HCT116 (cell line): Measurements from ENCODE around the gene ZNF490. TPM values are rescaled to one million over a fixed set of nuclear protein-coding genes. Genes with fewer than 3 reads are reported as not detected.

Experiments
- ATAC-seq: fragments of 200-7000 bp; cut with Tn5 transposase; 2 replicates; pipeline ENCODE4 v1.9.1; 2020; ENCODE audit warnings: mild to moderate bottlenecking, moderate library complexity
- BruUV-seq: library from RNA; stranded (reverse); fragments of 400-500 nt; replicated peaks from 2 replicates; lab custom pipeline; 2021; lab: Mats Ljungman, UMichigan
- CTCF ChIA-PET: fragments of 300-600 bp; sonication (Branson Sonifier 250); formaldehyde crosslinking; loops from one replicate; lab custom pipeline; 2021; ENCODE audit warnings: antibody characterized with exemption; lab: Charles Lee
- POLR2A ChIA-PET: fragments of 300-600, 350-600 bp; sonication (Branson Sonifier 250); formaldehyde crosslinking; loops from one replicate; lab custom pipeline; 2021; ENCODE audit warnings: antibody characterized with exemption; lab: Charles Lee
- RAD21 ChIA-PET, 2 experiments: fragments of 300-600 bp; sonication (Branson Sonifier 250); formaldehyde crosslinking; loops; one replicate each; lab custom pipeline; 2023; ENCODE audit warnings: low total read pairs in 2 of 2; ENCODE audit not compliant: uncharacterized antibody in 2 of 2, unreplicated experiment in 2 of 2, low non-redundant PET in 1 of 2; lab: Charles Lee
- DNase-seq: peaks from one replicate; pipeline ENCODE4 v3.0.0-alpha.2; 2010; ENCODE audit warnings: low read depth, low spot score
- H2AFZ ChIP-seq: fragments of 200-600 bp; shearing (Covaris generic), sonication (generic); 2 replicates; pipeline ENCODE4 v1.6.1; 2017; ENCODE audit warnings: low read depth, mixed run types, mixed read lengths, antibody characterized with exemption, low read length; ENCODE audit not compliant: poor library complexity, severe bottlenecking
- H3K27ac ChIP-seq: 2 replicates; pipeline ENCODE4 v1.5.1; 2012; ENCODE audit warnings: low read depth, low read length
- H3K27me3 ChIP-seq: fragments of 200-600 bp; sonication (generic); 2 replicates; pipeline ENCODE4 v1.6.1; 2016; ENCODE audit warnings: mixed run types, low read length, mixed read lengths; ENCODE audit not compliant: insufficient read depth
- H3K36me3 ChIP-seq, 2 experiments: fragments of 200-500 bp in 1 of 2; fragments of 200-600 bp in 1 of 2; sonication (Bioruptor generic) in 1 of 2; sonication (generic) in 1 of 2; 2 replicates each; pipeline versions ENCODE4 v1.5.1 to v1.6.1; 2014 to 2016; ENCODE audit warnings: low read length in 2 of 2, inconsistent platforms in 1 of 2, mixed read lengths in 1 of 2, mixed run types in 1 of 2; ENCODE audit not compliant: insufficient read depth in 2 of 2, control insufficient read depth in 1 of 2
- H3K4me1 ChIP-seq, 2 experiments: fragments of 200-600 bp in 1 of 2; sonication (generic) in 1 of 2; 2 replicates each; pipeline versions ENCODE4 v1.5.1 to v1.6.1; 2012 to 2017; ENCODE audit warnings: low read length in 2 of 2, inconsistent platforms in 1 of 2, mild to moderate bottlenecking in 1 of 2, mixed read lengths in 1 of 2, mixed run types in 1 of 2, moderate library complexity in 1 of 2; ENCODE audit not compliant: insufficient read depth in 2 of 2, control insufficient read depth in 1 of 2
- H3K4me2 ChIP-seq: fragments of 200-600 bp; sonication (generic); 2 replicates; pipeline ENCODE4 v1.6.1; 2017; ENCODE audit warnings: mixed run types, low read length, mixed read lengths
- H3K4me3 ChIP-seq, 2 experiments: fragments of 200-600 bp in 1 of 2; sonication (generic) in 1 of 2; replicated peaks in 1 of 2; 2 replicates each; pipeline ENCODE4 v1.5.1; 2011 to 2016; ENCODE audit warnings: low read length in 2 of 2, control low read depth in 1 of 2, low read depth in 1 of 2, mild to moderate bottlenecking in 1 of 2, mixed read lengths in 1 of 2, mixed run types in 1 of 2
- H3K79me2 ChIP-seq: fragments of 200-600 bp; sonication (generic); 2 replicates; pipeline ENCODE4 v1.6.1; 2017; ENCODE audit warnings: mild to moderate bottlenecking, mixed run types, low read length, moderate library complexity, mixed read lengths; ENCODE audit not compliant: insufficient read depth
- H3K9ac ChIP-seq: fragments of 200-600 bp; sonication (generic); 2 replicates; pipeline ENCODE4 v1.6.1; 2016; ENCODE audit warnings: low read length, mixed read lengths
- H3K9me2 ChIP-seq: fragments of 200-600 bp; sonication (generic), shearing (Covaris generic); 2 replicates; pipeline ENCODE4 v1.6.1; 2017; ENCODE audit warnings: mixed run types, mild to moderate bottlenecking, moderate library complexity; ENCODE audit not compliant: insufficient read depth
- H3K9me3 ChIP-seq, 2 experiments: fragments of 200-500 bp in 1 of 2; fragments of 200-600 bp in 1 of 2; sonication (Bioruptor generic) in 1 of 2; sonication (generic) in 1 of 2; 2 replicates each; pipeline ENCODE4 v1.6.1; 2014 to 2017; ENCODE audit warnings: low read length in 2 of 2, mixed read lengths in 2 of 2, inconsistent platforms in 1 of 2, low read depth in 1 of 2, mild to moderate bottlenecking in 1 of 2, mixed run types in 1 of 2, moderate library complexity in 1 of 2; ENCODE audit not compliant: control insufficient read depth in 1 of 2, insufficient read depth in 1 of 2
- H4K20me1 ChIP-seq: fragments of 200-600 bp; sonication (generic), shearing (Covaris generic); 2 replicates; pipeline ENCODE4 v1.6.1; 2017; ENCODE audit warnings: mixed run types, mild to moderate bottlenecking, moderate library complexity; ENCODE audit not compliant: insufficient read depth
- CBX3 ChIP-seq: IDR thresholded peaks from 2 replicates; pipeline ENCODE4 v1.6.1; 2012; ENCODE audit warnings: low read depth
- CEBPB ChIP-seq: IDR thresholded peaks from 2 replicates; pipeline ENCODE4 v1.6.1; 2012; ENCODE audit warnings: low read depth
- EGR1 ChIP-seq: IDR thresholded peaks from 2 replicates; pipeline ENCODE4 v1.6.1; 2012; ENCODE audit warnings: low read depth
- ELF1 ChIP-seq: IDR thresholded peaks from 2 replicates; pipeline ENCODE4 v1.6.1; 2012; ENCODE audit warnings: low read depth, borderline replicate concordance
- POLR2A ChIP-seq: IDR thresholded peaks from 2 replicates; pipeline ENCODE4 v1.7.0; 2011; ENCODE audit warnings: borderline replicate concordance; ENCODE audit not compliant: insufficient read depth, insufficient read length; ENCODE audit errors: extremely low read depth
- POLR2AphosphoS5 ChIP-seq: IDR thresholded peaks from 2 replicates; pipeline ENCODE4 v1.6.1; 2011; ENCODE audit warnings: mild to moderate bottlenecking, low read depth, low read length, moderate library complexity
- SIN3A ChIP-seq: IDR thresholded peaks from 2 replicates; pipeline ENCODE4 v1.6.1; 2012; ENCODE audit warnings: low read depth
- ZNF274 ChIP-seq: fragments of 200-500 bp; sonication (Bioruptor generic); IDR thresholded peaks from 2 replicates; pipeline ENCODE4 v1.6.1; 2014; ENCODE audit warnings: mild to moderate bottlenecking, low read depth, low read length, inconsistent platforms
- intact Hi-C: fragments of 100-400 bp; cut with micrococcal nuclease; formaldehyde crosslinking; loops from 2 replicates; pipeline ENCODE4 v1.10.0; 2022
- total RNA-seq: library from RNA; stranded (reverse); gene quantifications from one replicate; pipeline ENCODE4 v1.2.1, GENCODE V29; 2021; ENCODE audit not compliant: unreplicated experiment

The ZNF490 gene
- total RNA-seq, 1 experiment from 2014 or later = 5.8 TPM

- peaks cover 13 to 19% of the 10 kb centered on the region in 2 experiments; a peak in 3 of 4 replicates for H3K36me3 ChIP-seq
- peak overlapping the region; percentile 97 for H3K27ac ChIP-seq
- H3K4me2 ChIP-seq = peak overlapping the region; percentile 98
- H3K4me3 ChIP-seq = peak overlapping the region; percentile 71 to 98
- ChIA-PET CTCF (interaction anchor here (0.6 kb wide), 1 partner anchor 55 kb away, joined by 3 read pairs; the partner anchor contains the start of genes MAN2B1 and WDR83), POLR2A (interaction anchor here (0.8 to 1.7 kb wide), 3 partner anchors 60 to 1082 kb away, joined by 3 to 10 read pairs (median 3); partner anchors contain the start of genes ECSIT, ZNF564 and ZNF799), RAD21 (no interaction called here)
- intact Hi-C loops = loop anchor here (2.0 to 5.0 kb wide), 4 partner anchors 47 to 209 kb away; partner anchors contain the start of genes MAN2B1, WDR83, ZNF564 and ZNF799
- H3K9me2 ChIP-seq = no peaks in the 10 kb centered on the region
- H3K27me3 ChIP-seq = no peaks in the 10 kb centered on the region
- ATAC-seq = peak; percentile 73
- peaks cover 52% of the 10 kb centered on the region for H3K79me2 ChIP-seq
- peak; percentile 45 for DNase-seq
- H4K20me1 ChIP-seq = no peaks in the 10 kb centered on the region
- no TSS peak for BruUV-seq
- no peaks in the 10 kb centered on the region for H3K9me3 ChIP-seq
- H3K4me1 ChIP-seq = peaks cover 5 to 6% of the 10 kb centered on the region in 2 experiments; a peak in 2 of 4 replicates
- H2AFZ ChIP-seq = no peak overlapping the region
- peak; percentile 43 for TF ChIP-seq POLR2AphosphoS5
- TF ChIP-seq EGR1 = 0 out of 2 replicates have a peak, but pooled peaks have one; percentile 10
- peak; percentile 31 for TF ChIP-seq ELF1
- no peak for TF ChIP-seq POLR2A
- peak overlapping the region; percentile 83 for H3K9ac ChIP-seq
Measured at GRCh38 chr19:12611361-12611699, 717 bp upstream of the ZNF490 start.

DNA sequence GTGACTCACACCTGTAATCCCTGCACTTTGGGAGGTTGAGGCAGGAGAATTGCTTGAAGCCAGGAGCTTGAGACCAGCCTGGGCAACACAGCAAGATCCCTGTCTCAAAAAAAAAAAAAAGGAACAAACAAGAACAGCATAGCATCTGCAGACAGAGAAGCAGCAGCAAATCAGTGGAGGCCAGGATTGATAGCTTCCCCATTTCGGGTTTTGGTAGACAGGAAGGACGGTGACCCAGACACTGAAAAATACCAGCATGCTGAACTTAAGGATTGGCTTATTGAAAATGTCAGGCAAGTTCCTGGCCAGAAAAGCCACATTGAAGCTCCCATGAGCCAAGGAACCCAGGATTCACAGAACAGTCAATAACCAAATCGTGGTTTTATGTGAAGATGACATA, 3.0 kb downstream of the ZNF490 start:
- ATAC-seq (no peak), DNase-seq (no peak)
- Histone ChIP-seq H2AFZ (no peak overlapping the region), H3K9ac (no peak overlapping the region), H3K9me3 (no peaks in the 10 kb centered on the region), H3K79me2 (peaks cover 19% of the 10 kb centered on the region), H3K4me2 (no peak overlapping the region), H3K4me3 (no peak overlapping the region), H4K20me1 (no peaks in the 10 kb centered on the region), H3K36me3 (peaks cover 0 to 4% of the 10 kb centered on the region in 2 experiments; a peak in 2 of 4 replicates), H3K27me3 (no peaks in the 10 kb centered on the region), H3K27ac (no peak overlapping the region), H3K9me2 (no peaks in the 10 kb centered on the region), H3K4me1 (peaks cover 5 to 6% of the 10 kb centered on the region in 2 experiments; a peak in 2 of 4 replicates)
- ChIA-PET CTCF (no interaction called here), POLR2A (interaction anchor here (0.7 kb wide), 1 partner anchor 506 kb away, joined by 3 read pairs; no protein-coding TSS in a partner anchor), RAD21 (no interaction called here)
- TF ChIP-seq CEBPB (no peak), ZNF274 (no peak), SIN3A (no peak), CBX3 (no peak)
- intact Hi-C loops = no loop called here
- BruUV-seq = no TSS peak
